Frontal cortex (tissue), 4 donors: Measurements from ENCODE around the gene MYO7B. TPM values are rescaled to one million over a fixed set of nuclear protein-coding genes. Genes with fewer than 3 reads are reported as not detected.

Source experiments
- DNase-seq, 2 donors: peaks; one replicate each; pipeline ENCODE4 v3.0.0; 2012; ENCODE audit warnings: low spot score in 2 of 2
- FAIRE-seq: peaks from 2 replicates; lab custom pipeline; 2012; peaks lifted over from hg19 to GRCh38; lab: Jason Lieb, UNC
- total RNA-seq: library from RNA; depleted of rRNA; stranded (reverse); fragments of >200 nt; gene quantifications from one replicate; pipeline ENCODE4 v1.2.3, GENCODE V29; 2014
- donor health status: control.
- donor health status: control.
- donor health status: control.

MYO7B gene
- total RNA-seq, 1 donor from 2014 or later = under 0.01 TPM

DNA sequence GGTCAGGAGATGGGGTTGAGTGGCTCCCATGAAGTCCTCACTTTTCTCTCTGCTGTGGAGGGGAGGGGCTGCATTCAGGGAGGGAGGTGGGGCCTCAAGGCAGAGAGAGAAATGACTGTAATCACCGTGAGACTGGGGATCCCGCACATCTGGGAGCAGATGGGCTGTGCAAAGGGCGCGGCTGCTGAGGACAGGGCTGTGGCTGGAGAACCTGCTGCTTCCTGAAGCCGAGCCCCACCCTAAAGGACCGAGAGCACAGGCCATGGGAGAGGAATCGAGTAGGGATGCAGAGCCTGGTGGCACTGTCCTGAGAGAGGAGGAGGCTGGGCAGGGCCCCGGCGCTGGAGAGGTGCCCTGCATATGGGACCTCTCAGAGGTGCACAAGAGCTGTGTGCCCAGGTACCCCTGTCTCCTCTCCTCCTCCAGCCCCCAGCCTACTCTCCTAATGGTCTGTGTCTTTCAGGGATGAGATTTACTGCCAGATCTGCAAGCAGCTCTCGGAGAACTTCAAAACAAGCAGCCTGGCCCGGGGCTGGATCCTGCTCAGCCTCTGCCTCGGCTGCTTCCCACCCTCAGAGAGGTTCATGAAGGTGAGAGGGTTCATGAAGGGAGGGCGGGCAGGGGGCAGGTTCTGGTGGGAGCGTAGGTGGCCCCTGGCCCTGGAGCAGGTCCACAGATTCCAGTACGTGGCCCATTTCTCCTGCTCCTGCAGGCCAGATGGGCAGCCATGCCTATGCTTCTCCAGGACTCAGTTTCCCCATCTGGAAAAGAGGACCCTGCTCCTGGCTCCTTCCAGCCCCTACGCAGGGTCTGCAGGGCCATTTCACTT lies 84.6 kb downstream of the MYO7B start:
- peak in 1 of 2 donors; percentile 25 for DNase-seq
- no peak for FAIRE-seq

DNA sequence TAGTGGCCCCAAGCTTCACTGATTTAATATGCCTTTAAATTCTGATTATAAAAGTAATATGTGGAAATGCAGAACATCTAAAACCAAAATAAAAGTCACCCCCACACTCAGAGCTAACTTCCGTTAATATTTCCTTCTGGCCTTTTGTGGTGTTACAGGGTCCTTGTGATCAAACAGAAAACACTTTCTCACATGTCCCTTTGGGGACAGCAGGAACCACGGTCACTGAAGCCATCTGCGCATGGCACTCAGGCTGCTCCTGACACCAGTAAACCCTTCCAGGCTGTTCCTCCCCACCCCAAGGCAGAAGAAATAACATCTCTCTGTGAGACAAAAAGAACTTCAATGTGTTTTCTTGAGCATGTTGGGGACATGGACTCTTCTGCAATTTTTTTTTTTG lies 85.4 kb downstream of the MYO7B start:
- FAIRE-seq (no peak), DNase-seq (no peak)

DNA sequence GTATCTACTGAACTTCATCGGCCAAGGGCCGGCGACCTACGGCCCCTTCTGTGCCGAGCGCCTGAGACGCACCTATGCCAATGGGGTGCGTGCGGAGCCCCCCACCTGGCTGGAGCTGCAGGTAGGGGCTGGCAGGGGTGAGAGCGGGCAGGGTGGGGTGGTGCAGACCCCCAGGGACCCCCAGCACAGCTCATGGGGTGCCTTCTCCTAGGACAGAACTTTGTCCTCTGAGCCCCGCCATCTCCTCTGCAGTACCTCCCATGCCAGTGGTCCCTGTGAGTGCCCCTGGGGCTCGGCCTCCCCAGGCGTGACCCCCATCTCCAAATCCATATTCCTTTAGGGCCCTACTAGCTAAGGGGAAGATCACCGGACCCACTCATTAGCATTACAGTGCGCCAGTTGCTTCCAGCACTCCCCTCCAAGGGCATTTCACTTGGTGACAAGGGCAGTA lies 86.5 kb downstream of the MYO7B start:
- FAIRE-seq = no peak
- DNase-seq = no peak

DNA sequence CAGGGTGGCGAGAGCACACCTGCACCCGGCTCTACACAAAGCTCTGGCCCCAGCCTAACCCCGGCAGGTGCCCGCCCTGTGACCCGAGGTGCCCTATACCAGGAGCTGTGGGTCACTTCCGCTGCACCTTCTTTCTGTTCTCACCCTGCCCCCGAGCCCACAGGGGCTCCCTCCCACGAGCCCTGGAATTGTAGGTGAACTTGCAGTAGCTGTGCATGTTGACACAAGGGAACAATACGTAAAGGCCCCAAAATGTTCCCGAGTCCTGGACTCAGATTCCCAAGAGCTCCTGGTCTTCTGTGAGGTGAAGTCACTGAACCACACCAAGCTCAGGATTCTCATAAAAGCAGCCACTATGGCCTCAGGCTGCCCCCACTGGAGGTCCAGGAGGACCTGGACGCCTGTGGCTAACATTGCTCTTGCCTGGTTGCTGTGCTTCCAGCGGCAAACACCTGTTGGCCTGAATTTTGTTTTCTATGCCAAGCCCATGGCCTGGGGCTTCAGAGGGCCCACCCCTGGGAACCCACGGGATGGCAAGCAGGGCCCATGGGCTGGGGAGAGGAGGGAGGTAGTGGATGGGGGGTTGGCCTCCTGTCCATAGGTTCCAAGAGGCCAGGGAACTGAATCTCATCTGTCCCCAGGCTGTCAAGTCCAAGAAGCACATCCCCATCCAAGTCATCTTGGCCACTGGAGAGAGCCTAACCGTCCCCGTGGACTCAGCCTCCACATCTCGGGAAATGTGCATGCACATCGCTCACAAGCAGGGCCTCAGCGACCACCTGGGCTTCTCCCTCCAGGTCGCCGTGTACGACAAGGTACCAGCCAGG lies 87.3 kb downstream of the MYO7B start:
- DNase-seq = peak in 1 of 2 donors; percentile 20
- no peak for FAIRE-seq

DNA sequence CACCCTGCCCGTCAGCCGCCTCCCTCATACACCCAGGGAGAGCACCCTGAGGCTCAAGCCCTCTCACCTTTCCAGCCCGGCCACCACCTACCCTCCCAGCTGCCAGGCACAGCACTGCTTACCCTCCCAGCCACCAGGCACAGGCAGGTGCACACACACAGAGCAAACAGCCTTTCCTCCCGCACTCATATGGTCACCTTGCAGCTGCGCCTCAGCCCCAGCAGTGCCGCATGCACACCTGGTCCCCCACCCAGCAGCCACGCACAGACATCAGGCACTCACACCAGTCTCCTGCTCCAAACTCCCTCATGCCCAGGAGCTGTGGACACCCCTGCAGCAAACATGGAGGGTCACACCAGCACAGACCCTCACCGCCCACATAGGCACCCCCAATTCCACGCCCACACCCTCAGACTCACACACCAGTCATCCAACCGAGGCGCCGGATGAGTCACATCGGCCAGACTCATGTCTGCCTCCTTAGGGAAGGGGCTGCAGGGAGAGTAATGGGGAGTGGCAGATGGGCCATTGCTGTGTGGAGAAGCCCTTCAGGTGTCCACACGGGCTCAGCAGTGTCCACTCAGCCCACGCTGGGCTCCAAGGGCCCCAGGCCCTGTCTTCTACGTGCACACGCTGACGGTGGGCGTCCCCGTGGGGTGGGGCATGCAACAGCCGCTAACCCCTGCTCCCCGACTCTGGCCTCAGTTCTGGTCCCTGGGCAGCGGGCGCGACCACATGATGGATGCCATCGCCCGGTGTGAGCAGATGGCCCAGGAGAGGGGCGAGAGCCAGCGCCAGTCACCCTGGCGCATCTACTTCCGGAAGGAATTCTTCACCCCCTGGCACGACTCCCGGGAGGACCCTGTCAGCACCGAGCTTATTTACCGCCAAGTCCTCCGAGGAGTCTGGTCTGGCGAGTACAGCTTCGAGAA lies 88.2 kb downstream of the MYO7B start:
- FAIRE-seq (no peak), DNase-seq (peak in 1 of 2 donors; percentile 12)

DNA sequence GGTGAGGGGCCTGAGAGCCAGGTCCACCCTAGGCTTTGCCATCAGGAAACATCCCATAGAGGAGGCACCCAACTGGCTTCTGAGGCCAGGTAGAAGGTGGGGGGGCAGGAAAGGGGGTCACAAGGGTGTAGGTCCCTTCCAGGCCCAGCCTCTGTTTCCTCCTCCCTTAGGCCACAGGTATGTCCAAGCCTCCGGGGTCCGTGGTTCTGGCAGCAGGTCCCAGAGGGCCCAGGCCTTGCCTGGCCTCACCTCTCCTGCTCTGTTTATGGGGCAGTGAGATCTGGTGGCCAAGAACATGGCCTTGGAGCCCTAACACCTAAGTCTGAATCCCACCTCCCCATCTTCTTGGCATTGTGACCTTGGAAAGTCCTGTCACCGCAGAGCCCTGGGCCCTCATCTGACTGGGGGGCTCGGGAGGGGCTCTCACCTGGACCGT lies 88.9 kb downstream of the MYO7B start:
- no peak for DNase-seq
- no peak for FAIRE-seq

DNA sequence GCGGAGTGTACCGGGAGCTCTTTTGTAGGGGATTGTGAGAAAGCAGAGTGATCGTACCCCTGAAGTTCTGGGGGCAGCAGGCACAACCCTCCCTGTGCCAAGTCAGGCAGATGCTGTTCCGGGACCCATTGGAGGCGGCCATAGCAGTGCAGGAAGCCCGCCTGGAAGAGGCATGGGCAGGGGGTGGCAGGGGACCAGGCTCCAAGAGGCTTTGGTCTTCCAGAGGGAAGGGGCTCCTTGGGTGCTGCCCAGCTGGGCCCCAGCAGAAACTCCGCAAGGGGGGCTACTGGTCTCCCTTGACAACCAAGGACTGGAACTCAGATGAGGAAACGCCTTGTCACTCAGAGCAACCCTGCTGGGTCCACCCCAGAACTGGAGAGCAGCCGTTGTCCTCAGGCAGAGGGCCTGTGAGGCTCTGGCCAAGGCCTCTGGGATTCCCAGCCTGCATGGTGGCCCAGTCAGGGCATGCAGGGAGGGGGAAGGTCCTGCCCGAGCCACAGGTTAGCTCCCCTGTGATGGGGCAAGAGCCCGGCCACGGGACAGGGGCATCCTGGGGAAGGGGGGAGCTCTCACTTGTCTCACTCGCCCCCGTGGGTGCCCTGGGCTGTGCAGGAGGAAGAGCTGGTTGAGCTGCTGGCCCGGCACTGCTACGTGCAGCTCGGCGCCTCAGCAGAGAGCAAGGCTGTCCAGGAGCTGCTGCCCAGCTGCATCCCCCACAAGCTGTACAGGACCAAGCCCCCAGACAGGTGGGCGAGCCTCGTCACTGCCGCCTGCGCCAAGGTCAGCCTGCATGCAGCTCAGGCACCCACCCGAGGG lies 89.5 kb downstream of the MYO7B start:
- DNase-seq (no peak), FAIRE-seq (no peak)

DNA sequence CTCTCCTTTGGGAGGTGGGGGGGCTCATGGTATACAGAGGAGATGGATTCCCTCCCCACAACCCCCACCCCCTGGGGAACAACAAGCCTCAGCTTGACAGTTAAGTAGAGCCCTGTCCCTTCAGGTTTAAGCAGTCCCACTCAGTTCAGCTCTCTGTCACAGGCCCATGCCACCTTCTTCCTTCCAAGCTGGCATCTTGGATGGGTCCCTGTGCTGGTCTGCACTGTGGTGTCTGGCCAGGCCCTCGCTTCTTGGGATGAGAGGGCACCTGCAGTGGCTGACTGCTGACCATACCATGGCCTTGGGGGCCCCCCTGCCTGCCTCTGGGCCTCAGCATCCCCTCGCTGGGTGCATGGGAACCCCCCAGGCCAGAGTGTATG lies 90.1 kb downstream of the MYO7B start:
- no peak for FAIRE-seq
- DNase-seq = no peak

DNA sequence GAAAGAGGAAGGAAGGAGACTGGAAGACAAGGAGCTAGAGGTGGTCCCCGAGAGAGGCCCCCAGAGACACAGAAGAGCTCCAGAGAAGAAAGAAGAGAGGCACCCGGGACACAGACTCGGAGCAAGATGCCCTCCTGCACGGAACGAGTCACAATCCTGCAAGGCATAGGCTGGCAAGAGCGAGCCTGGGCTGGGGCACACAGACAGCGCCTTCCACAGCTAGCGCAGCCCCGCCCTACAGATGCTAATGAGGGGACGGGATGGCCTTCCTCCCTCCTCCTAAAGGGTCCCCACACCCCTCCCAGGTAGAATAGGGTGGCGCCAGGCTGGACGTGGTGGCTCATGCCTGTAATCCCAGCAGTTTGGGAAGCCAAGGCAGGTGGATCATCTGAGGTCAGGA lies 90.7 kb downstream of the MYO7B start:
- DNase-seq = no peak
- FAIRE-seq = no peak

DNA sequence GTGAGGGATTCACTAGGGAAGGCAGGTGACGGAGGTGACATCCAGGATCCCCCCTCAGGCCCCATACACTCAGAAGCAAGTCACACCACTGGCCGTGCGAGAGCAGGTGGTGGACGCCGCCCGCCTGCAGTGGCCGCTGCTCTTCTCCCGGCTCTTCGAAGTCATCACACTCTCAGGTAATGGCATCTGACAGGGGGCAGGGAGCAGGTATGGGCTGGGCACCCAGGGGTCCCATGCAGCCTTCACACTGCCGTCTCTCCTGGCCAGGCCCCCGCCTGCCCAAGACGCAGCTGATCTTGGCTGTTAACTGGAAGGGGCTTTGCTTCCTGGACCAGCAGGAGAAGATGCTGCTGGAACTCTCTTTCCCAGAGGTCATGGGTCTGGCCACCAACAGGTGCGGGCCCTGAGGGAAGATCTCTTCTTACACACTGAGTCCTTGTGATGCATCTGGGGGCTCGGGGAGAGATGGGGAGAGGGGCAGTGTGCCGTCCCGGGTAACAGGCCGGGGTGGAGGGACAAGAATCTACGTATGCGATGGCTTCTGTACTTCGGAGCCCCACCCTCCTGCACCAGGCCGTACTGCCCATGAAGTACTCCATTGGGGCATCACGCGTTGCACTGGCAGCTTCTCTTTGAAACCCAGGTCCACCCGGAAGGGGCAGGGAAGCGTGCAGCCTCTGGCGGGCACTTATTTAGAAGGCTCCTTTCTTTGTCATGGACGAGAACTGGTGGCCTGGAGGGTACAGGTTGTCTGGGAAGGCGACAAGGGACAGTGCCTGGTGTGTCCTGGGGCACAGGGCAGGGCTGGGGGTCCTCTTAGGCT lies 91.6 kb downstream of the MYO7B start:
- DNase-seq (no peak), FAIRE-seq (no peak)

DNA sequence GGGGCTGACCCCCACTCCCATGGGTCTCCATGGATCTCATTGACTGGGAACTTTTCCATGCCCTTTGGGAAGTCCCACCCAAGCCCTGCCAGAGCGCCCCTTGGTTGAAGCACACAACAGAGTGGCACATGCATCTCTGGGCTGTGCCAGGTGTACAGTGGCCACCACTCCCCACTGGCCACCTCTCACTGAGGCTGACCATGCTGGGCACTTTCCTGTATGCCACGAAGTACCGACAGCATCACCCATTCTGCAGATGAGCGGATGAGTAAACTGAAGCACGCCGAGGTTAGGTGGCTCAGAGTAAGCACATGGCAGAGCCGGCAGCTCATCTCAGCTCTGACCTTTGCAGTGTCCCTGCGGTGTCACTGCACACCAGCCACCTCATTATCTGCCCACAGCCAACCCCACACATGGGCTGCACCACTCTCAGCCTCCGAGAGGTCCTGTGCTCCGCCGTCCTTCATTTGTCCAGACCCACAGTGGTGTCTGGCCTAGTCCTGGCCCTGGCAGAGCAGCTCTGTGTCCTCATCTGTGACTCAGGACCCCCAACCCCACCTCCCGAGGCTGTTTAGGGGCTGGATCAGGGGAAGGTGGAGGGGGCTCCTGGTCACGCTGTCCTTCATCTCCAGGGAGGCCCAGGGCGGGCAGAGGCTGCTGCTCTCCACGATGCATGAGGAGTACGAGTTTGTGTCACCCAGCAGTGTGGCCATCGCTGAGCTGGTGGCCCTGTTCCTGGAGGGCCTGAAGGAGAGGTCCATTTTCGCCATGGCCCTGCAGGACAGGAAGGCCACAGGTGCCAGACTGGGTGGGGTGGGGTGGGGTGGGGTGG lies 92.5 kb downstream of the MYO7B start:
- DNase-seq = no peak
- FAIRE-seq = no peak

DNA sequence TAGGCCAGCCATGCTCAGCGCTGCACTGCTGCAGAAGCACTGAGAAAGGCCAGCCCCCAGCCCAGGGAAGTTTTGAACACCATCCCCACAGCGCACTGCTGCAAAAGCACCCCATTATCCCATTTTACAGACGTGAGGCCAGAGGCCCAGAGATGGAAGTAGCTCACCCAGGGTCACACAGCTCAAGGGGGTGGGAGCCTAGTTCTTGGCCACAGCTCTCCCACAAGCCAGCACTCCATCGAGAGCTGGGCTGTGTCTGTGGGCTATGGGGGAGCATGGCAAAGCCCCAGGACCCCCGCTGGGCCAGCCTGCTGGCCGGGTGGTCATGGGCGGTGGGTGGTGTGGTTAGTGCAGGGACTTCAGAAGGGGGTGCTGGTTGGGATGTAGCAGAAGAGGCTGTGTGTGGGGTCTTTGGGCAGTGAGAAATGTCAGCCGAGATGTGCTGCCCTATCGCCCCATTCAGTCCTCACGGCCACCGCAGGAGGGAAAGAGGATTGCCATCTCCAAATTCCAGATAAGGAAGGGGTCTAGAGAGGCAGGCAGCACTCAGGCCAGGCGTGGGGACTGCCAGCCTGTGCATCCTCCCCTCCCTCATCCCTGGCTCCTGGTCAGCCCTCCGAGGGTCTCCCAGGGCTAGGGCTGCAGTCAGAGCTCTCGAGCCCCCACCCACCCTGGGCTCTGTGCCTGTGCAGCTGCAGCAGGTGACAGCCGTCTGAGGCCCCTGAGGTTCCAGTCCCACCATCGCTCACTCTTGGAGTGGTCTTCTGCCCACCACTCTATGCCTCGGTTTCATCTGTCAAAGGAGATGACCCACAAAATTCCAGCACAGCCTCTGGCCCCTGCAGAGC lies 93.5 kb downstream of the MYO7B start:
- FAIRE-seq (no peak), DNase-seq (no peak)

DNA sequence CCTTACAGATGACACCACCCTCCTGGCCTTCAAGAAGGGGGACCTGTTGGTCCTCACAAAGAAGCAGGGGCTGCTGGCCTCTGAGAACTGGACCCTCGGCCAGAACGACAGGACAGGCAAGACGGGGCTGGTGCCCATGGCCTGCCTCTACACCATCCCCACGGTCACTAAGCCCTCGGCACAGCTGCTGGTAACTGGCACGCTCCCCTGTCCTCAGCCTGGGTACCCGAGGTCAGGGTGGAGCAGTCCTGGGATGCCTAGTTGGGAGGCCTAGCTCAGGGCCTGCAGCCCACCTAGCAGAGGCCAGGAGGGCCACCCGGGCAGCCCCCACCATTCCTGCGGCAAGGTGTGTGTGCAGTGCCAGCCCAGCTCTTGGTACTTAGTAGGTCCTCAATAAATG lies 94.2 kb downstream of the MYO7B start:
- FAIRE-seq = no peak
- DNase-seq = no peak

DNA sequence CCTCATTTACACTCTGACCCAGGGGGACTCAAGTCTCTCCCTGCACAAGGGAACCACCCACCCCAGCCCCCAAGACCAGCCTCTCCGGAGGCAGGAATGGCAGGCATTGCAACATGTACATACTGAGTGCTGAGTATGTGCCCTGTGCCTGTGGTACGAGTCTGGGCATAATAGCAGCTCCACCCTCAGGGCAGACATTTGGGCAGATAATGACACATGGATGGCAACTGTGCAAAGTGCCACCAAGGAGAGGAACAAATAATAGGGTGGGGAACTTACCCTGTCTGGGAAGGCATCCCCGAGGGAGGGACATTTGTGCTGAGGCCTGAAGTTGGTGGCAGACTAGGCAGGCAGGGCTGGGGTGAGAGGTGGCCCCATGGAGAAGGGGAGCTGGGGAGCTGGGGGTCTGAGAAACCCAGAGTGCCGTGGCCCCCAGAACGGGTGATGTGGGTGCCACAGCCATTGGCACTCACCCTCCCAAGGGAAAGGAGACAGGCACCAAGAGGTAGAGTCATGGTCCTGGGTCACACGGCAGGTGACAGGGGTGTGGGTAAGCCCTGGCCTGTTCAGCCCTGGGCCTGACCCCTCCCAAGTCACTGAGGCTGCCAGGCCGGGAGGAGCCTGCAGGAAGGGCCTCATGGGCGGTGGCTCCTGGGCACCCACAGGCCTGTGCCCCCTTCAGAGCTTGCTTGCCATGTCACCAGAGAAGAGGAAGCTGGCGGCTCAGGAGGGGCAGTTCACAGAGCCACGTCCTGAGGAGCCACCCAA lies 94.8 kb downstream of the MYO7B start:
- no peak for FAIRE-seq
- DNase-seq = no peak

DNA sequence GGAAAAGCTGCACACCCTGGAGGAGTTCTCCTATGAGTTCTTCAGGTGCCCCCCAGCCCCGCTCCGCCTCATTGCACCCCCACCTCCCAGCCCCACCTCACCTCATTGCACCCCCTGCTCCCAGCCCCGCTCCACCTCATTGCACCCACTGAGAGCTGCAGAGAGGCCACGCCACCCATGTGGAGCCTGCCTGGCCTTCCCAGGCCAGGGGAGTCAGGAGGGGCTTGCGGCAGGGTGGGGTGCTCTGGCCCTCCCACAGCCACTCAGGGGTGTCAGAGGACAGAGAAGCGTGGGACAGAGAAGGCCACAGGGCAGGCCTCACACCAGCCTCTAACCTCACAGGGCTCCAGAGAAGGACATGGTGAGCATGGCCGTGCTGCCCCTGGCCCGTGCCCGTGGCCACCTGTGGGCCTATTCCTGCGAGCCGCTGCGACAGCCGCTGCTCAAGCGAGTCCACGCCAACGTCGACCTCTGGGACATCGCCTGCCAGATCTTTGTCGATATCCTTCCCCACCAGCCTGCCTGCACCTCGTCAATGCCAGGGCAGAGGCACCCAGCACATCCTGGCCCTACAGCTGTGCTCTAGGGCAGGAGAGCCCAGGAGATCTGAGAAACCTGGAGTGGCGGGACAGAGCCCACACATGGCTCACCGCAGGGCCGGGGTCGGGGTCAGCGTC lies 95.5 kb downstream of the MYO7B start:
- DNase-seq (no peak), FAIRE-seq (no peak)
